ENCODE results near the gene DUSP3.

DNA sequence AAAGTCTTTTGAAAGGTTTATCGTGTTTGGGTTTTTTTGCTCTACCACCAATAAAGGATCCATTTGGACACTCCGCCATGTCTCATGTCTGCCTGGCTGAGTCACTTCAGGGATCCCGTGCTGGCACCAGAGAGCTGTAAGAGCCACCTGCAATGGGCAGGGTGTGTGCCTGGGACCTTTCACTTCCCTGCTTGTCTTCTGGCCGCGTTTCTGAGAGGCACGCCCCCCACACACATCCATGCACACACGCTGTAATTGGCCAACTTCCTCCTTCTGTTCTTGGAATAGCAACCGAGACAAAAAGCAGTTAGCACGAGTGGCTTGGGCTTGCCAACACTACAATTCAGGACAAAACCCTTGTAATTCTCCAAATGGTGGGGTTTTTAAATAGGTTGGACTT, 10.4 kb downstream of the DUSP3 start:
- TF ChIP-seq POLR2A (IDR thresholded peaks at IDR 0.05; ENCODE audit: extremely low read depth, insufficient read length) = no peak
- no peak for TF ChIP-seq CTCF (IDR thresholded peaks at IDR 0.05; ENCODE audit: low read depth, low read length)
- TF ChIP-seq, protein P1, sequence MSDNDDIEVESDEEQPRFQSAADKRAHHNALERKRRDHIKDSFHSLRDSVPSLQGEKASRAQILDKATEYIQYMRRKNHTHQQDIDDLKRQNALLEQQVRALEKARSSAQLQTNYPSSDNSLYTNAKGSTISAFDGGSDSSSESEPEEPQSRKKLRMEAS (IDR thresholded peaks at IDR 0.05; ENCODE audit: low read depth, low read length) = peak; percentile 89
- peak; percentile 80 for TF ChIP-seq MYC (IDR thresholded peaks at IDR 0.05; ENCODE audit: low read depth, low read length)
